Fibroblast of lung (primary cell): ENCODE data around the gene ARGFX.

ENCODE experiments used
- CTCF ChIP-seq, 2 donors: IDR thresholded peaks in 1 of 2; conservative IDR thresholded peaks in 1 of 2; 1 replicate in 1 of 2; 2 replicates in 1 of 2; pipeline ENCODE4 v1.5.1; 2011 to 2012; ENCODE audit warnings: low read length in 2 of 2, control low read depth in 1 of 2, inconsistent platforms in 1 of 2, low read depth in 1 of 2, mild to moderate bottlenecking in 1 of 2
- EZH2 ChIP-seq: IDR thresholded peaks from 2 replicates; pipeline ENCODE4 v1.5.1; 2012; ENCODE audit warnings: low read length, control low read depth, mild to moderate bottlenecking; ENCODE audit errors: missing control alignments

- TF ChIP-seq EZH2 (no peak), CTCF (conservative IDR thresholded peaks at IDR 0.05 in 1 of 2, IDR thresholded peaks at IDR 0.05 in 1 of 2; ENCODE audit: low read depth in 1 of 2, low read length in 2 of 2) (no peak)
Observed at GRCh38 chr3:121606106-121606505, 38.4 kb downstream of the ARGFX start.
